Smooth muscle cell (in vitro differentiated cells): Measurements from ENCODE around the gene INSRR. TPM values are rescaled to one million over a fixed set of nuclear protein-coding genes. Genes with fewer than 3 reads are reported as not detected.

ENCODE experiments used
- DNase-seq: peaks from one replicate; lab custom pipeline; 2025; ENCODE audit not compliant: unreplicated experiment; lab: John Stamatoyannopoulos, UW
- H2AFZ ChIP-seq: fragments of 200-600 bp; sonication (generic); 2 replicates; pipeline ENCODE4 v1.6.0; 2016; ENCODE audit warnings: antibody characterized with exemption, low read depth, mild to moderate bottlenecking
- H3F3A ChIP-seq: fragments of 200-600 bp; sonication (generic); 2 replicates; pipeline ENCODE4 v1.6.0; 2017; ENCODE audit warnings: antibody characterized with exemption, low read depth
- H3K27ac ChIP-seq: fragments of 200-600 bp; sonication (generic); 2 replicates; pipeline ENCODE4 v1.5.1; 2016; ENCODE audit warnings: low read depth, mild to moderate bottlenecking
- H3K27me3 ChIP-seq: fragments of 200-600 bp; sonication (generic); 2 replicates; pipeline ENCODE4 v1.6.1; 2016; ENCODE audit warnings: low read depth, mild to moderate bottlenecking
- H3K36me3 ChIP-seq: fragments of 200-600 bp; sonication (generic); 2 replicates; pipeline ENCODE4 v1.5.1; 2016; ENCODE audit warnings: low read depth
- H3K4me1 ChIP-seq: fragments of 200-600 bp; sonication (generic); 2 replicates; pipeline ENCODE4 v1.5.1; 2016; ENCODE audit warnings: low read depth
- H3K4me2 ChIP-seq: fragments of 200-600 bp; sonication (generic); 2 replicates; pipeline ENCODE4 v1.6.0; 2016; ENCODE audit warnings: mild to moderate bottlenecking
- H3K4me3 ChIP-seq: fragments of 200-600 bp; sonication (generic); 2 replicates; pipeline ENCODE4 v1.5.1; 2016; ENCODE audit warnings: mild to moderate bottlenecking
- H3K79me2 ChIP-seq: fragments of 200-600 bp; sonication (generic); 2 replicates; pipeline ENCODE4 v1.6.0; 2016; ENCODE audit warnings: low read depth, mild to moderate bottlenecking
- H3K9ac ChIP-seq: fragments of 200-600 bp; sonication (generic); 2 replicates; pipeline ENCODE4 v1.6.0; 2016; ENCODE audit warnings: low read depth
- H3K9me3 ChIP-seq: fragments of 200-600 bp; sonication (generic); replicated peaks from 2 replicates; pipeline ENCODE4 v1.5.1; 2016; ENCODE audit warnings: low read depth
- H4K20me1 ChIP-seq: fragments of 200-600 bp; sonication (generic); 2 replicates; pipeline ENCODE4 v1.6.0; 2016; ENCODE audit warnings: low read depth
- WGBS: methylation state at CpG from one replicate; pipeline ENCODE4 v1.1.7; 2016; ENCODE audit warnings: low lambda C conversion rate; 5-methylcytosine and 5-hydroxymethylcytosine counted together
- polyA plus RNA-seq: library from polyadenylated mRNA; unstranded; fragments of >200 nt; fragmentation: Nextera tagmentation; extraction: Ambion mirVana; gene quantifications from 2 replicates; pipeline ENCODE4 v1.2.1, GENCODE V29; 2016
- total RNA-seq: library from RNA; depleted of rRNA; stranded (reverse); fragments of >200 nt; gene quantifications from 2 replicates; pipeline ENCODE4 v1.2.3, GENCODE V29; 2014
- TF ChIP-seq, protein P1 (sequence below): fragments of 200-600 bp; sonication (generic); IDR thresholded peaks from 2 replicates; pipeline ENCODE4 v1.5.1; 2017; ENCODE audit warnings: borderline replicate concordance, mild to moderate bottlenecking, antibody characterized with exemption; ENCODE audit not compliant: insufficient read depth, poor library complexity, severe bottlenecking

Gene INSRR
- total and polyA plus RNA-seq, 2 experiments from 2014 or later = 0.36 to 0.45 TPM

DNA sequence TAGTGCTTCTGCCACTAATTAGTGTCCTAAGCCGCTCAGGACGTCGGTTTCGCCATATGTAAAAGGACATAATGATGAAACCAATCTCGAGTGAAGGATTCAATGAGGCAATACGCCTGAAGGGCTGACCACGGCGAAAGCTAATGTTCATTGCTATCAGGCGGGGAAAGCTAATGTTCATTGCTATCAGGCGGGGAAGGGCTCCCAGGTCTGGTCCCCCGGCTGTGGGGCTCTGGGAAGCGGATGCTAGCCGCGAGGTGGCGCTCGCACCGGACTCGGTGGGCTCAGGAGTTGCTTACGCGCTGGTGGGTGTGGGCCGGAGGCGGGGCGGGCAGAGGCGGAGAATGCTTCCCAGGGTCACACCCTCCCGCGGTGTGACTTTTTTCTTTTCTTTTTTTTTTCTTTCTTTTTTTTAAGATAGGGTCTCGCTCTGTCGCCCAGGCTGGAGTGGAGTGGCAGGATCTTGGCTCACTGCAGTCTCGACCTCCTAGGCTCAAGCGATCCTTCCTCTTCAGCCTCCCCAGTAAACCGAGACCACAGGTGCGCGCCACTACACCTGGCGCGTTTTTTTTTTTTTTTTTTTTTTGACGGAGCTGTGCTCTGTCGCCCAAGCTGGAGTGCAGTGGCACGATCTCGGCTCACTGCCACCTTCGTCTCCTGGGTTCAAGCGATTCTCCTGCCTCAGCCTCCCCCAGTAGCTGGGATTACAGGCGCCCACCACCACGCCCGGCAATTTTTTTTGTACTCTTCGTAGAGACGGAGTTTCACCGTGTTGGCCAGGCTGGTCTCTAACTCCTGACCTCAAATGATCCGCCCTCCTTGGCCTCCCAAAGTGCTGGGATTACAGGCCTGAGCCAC lies 33.5 kb upstream of the INSRR start:
- Histone ChIP-seq H3K79me2 (no peaks in the 10 kb centered on the region), H3K27me3 (no peaks in the 10 kb centered on the region), H4K20me1 (no peaks in the 10 kb centered on the region), H2AFZ (peak overlapping the region; percentile 75), H3F3A (peaks cover 4% of the 10 kb centered on the region), H3K9ac (no peak overlapping the region), H3K4me1 (peaks cover 8% of the 10 kb centered on the region), H3K27ac (no peak overlapping the region), H3K4me3 (peak overlapping the region; percentile 50), H3K9me3 (no peaks in the 10 kb centered on the region), H3K4me2 (peak overlapping the region; percentile 87), H3K36me3 (no peaks in the 10 kb centered on the region)
- peak; percentile 84 for DNase-seq
- 5% methylated on average over 45 of the region's 48 CpGs for WGBS
- TF ChIP-seq, protein P1, sequence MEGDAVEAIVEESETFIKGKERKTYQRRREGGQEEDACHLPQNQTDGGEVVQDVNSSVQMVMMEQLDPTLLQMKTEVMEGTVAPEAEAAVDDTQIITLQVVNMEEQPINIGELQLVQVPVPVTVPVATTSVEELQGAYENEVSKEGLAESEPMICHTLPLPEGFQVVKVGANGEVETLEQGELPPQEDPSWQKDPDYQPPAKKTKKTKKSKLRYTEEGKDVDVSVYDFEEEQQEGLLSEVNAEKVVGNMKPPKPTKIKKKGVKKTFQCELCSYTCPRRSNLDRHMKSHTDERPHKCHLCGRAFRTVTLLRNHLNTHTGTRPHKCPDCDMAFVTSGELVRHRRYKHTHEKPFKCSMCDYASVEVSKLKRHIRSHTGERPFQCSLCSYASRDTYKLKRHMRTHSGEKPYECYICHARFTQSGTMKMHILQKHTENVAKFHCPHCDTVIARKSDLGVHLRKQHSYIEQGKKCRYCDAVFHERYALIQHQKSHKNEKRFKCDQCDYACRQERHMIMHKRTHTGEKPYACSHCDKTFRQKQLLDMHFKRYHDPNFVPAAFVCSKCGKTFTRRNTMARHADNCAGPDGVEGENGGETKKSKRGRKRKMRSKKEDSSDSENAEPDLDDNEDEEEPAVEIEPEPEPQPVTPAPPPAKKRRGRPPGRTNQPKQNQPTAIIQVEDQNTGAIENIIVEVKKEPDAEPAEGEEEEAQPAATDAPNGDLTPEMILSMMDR = peak; percentile 82

DNA sequence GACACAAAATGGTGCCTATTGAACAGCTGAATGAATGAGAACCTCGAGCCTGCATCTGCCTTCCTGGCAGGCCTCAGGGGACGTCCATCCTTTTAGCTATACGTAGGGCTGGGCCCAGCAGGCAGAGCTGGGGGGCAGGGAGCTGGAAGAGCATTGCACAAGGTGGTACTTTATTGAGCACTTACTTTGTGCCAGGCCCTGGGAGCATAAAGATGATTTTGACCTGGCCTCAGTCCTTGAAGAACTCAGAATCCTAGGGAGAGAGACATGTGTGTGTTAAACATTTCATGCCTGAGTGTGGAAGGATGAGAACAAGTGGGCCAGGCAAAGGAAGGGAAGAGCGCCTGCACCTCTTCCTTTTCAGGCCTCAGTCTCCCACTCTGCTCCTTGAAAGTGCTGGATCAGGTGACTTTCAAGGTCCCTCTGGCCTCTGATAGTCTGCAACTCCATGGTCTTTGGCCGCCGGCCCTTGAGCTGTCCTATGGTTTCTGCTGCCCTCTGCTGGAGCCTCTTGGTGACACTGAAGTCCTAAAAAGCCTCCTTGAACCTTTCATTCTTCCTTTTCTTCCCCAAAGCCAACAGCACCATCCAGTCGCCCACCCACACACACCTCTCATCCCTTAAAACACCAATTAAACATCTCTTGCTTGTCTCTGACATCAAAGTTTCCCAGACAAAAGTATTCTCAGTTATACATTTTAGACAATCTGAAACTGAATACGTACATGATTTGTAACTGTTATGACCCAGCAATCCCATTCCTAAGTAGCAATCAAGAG lies 31.1 kb upstream of the INSRR start:
- no peaks in the 10 kb centered on the region for H3K36me3 ChIP-seq
- TF ChIP-seq, protein P1 = peak; percentile 83
- H2AFZ ChIP-seq = no peak overlapping the region
- H4K20me1 ChIP-seq = no peaks in the 10 kb centered on the region
- H3K79me2 ChIP-seq = no peaks in the 10 kb centered on the region
- H3K9me3 ChIP-seq = no peaks in the 10 kb centered on the region
- DNase-seq = peak; percentile 36
- WGBS = 49% methylated on average over 8 of the region's 8 CpGs
- H3K4me2 ChIP-seq = no peak overlapping the region
- H3K27me3 ChIP-seq = no peaks in the 10 kb centered on the region
- H3F3A ChIP-seq = peaks cover 4% of the 10 kb centered on the region
- no peak overlapping the region for H3K4me3 ChIP-seq
- no peak overlapping the region for H3K27ac ChIP-seq
- H3K9ac ChIP-seq = no peak overlapping the region
- peaks cover 7% of the 10 kb centered on the region for H3K4me1 ChIP-seq

DNA sequence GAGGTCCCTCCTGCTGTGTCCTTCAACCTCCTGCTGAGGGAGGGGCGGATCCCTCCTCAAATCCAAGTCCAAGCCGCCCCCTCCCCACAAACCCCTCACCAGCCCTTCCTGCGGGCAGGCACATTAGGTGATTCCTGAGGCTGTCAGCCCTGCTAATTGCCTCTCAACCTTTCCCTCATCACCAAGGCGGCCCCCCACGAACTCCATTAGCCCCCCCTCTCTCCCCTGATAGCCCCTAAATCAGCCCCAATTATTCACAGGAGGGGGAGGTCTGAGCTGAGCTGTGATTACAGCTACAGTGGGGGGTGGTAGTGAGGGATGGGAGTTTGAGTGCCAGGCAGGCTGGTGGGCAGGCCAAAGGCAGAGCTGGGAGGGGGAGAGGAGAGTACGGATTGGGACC lies 28.8 kb upstream of the INSRR start:
- 59% methylated on average over 6 of the region's 6 CpGs for whole genome bisulfite sequencing
- Histone ChIP-seq H3K79me2 (no peaks in the 10 kb centered on the region), H3K4me2 (no peak overlapping the region), H4K20me1 (no peaks in the 10 kb centered on the region), H3K9me3 (no peaks in the 10 kb centered on the region), H3K4me3 (no peak overlapping the region), H3K9ac (no peak overlapping the region), H3K36me3 (no peaks in the 10 kb centered on the region), H3F3A (no peaks in the 10 kb centered on the region), H3K4me1 (peaks cover 12% of the 10 kb centered on the region), H2AFZ (no peak overlapping the region), H3K27ac (no peak overlapping the region), H3K27me3 (no peaks in the 10 kb centered on the region)
- DNase-seq = no peak
- TF ChIP-seq, protein P1 = no peak
